ENCODE measurements around the gene OLIG1. TPM values are rescaled to one million over a fixed set of nuclear protein-coding genes. Genes with fewer than 3 reads are reported as not detected.

Gene OLIG1
- total RNA-seq, 1 donor = not detected

DNA sequence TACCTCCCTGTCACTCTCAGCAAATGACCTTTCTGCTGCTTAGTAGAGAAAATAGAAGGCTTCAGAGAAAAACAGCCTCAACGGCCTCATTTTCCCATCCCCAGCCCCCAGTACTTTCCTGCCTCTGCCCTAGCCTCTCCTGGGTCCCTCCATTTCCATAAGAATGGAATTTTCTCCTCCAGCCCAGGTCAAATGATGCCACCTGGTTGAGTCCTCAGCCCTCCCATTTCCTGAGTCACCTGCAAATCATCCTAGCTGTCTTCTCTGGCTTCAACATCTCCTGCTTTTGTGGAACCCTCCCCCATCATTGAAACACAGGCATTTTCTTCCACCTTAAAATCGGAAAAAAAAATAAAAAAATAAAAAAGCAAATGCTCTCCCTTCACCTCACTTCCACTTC, 35.1 kb downstream of the OLIG1 start:
- H3K4me1 ChIP-seq (ENCODE audit: insufficient read depth, low read length) = no peaks in the 10 kb centered on the region
- DNase-seq (ENCODE audit: insufficient read length, low spot score, missing footprints) = no peak
- H3K9me3 ChIP-seq (ENCODE audit: low read depth, low read length) = no peaks in the 10 kb centered on the region
- no peak overlapping the region for H2AFZ ChIP-seq (ENCODE audit: low read length)
- H3K4me3 ChIP-seq (ENCODE audit: insufficient read depth, low read length) = no peak overlapping the region
- H3K27me3 ChIP-seq (ENCODE audit: insufficient read depth, low read length) = peaks cover 53% of the 10 kb centered on the region
- TF ChIP-seq, protein P1, sequence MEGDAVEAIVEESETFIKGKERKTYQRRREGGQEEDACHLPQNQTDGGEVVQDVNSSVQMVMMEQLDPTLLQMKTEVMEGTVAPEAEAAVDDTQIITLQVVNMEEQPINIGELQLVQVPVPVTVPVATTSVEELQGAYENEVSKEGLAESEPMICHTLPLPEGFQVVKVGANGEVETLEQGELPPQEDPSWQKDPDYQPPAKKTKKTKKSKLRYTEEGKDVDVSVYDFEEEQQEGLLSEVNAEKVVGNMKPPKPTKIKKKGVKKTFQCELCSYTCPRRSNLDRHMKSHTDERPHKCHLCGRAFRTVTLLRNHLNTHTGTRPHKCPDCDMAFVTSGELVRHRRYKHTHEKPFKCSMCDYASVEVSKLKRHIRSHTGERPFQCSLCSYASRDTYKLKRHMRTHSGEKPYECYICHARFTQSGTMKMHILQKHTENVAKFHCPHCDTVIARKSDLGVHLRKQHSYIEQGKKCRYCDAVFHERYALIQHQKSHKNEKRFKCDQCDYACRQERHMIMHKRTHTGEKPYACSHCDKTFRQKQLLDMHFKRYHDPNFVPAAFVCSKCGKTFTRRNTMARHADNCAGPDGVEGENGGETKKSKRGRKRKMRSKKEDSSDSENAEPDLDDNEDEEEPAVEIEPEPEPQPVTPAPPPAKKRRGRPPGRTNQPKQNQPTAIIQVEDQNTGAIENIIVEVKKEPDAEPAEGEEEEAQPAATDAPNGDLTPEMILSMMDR (IDR thresholded peaks at IDR 0.05; ENCODE audit: extremely low read depth, low read depth, low read length) = no peak
- no peaks in the 10 kb centered on the region for H3K36me3 ChIP-seq (ENCODE audit: insufficient read depth, low read length)
- no peak overlapping the region for H3K27ac ChIP-seq (ENCODE audit: low read depth, low read length)
- no peaks in the 10 kb centered on the region for H4K20me1 ChIP-seq (ENCODE audit: insufficient read depth, low read length)
- no peak overlapping the region for H3K4me2 ChIP-seq (ENCODE audit: insufficient read depth, low read length)
- no peaks in the 10 kb centered on the region for H3K79me2 ChIP-seq (ENCODE audit: insufficient read depth, low read length)

DNA sequence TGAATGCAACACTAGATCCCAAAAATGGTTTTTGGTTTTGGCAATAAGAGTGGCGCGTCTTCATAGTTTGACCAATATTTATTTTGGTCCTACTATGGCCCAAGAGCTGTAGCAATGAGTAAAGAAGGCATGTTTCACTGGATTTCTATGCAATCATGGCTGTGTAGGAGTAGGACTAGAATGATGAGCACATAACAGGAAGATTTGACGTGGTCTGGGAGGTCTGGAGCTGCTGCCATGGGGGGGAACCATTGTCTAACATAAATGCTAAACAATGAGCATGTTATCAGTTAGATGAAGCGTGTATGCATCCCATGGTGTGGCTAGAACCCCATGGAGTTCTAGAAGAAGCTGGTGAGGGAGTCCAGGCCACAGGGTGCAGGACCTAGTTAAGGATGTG, 38.3 kb downstream of the OLIG1 start:
- Histone ChIP-seq H3K27me3 (ENCODE audit: insufficient read depth, low read length) (peaks cover 78% of the 10 kb centered on the region), H3K4me2 (ENCODE audit: insufficient read depth, low read length) (no peak overlapping the region), H2AFZ (ENCODE audit: low read length) (no peak overlapping the region), H4K20me1 (ENCODE audit: insufficient read depth, low read length) (no peaks in the 10 kb centered on the region), H3K36me3 (ENCODE audit: insufficient read depth, low read length) (no peaks in the 10 kb centered on the region), H3K9me3 (ENCODE audit: low read depth, low read length) (no peaks in the 10 kb centered on the region), H3K4me3 (ENCODE audit: insufficient read depth, low read length) (no peak overlapping the region), H3K27ac (ENCODE audit: low read depth, low read length) (no peak overlapping the region), H3K79me2 (ENCODE audit: insufficient read depth, low read length) (no peaks in the 10 kb centered on the region), H3K4me1 (ENCODE audit: insufficient read depth, low read length) (no peaks in the 10 kb centered on the region)
- TF ChIP-seq, protein P1 (IDR thresholded peaks at IDR 0.05; ENCODE audit: extremely low read depth, low read depth, low read length) = no peak
- peak; percentile 71 for DNase-seq (ENCODE audit: insufficient read length, low spot score, missing footprints)

DNA sequence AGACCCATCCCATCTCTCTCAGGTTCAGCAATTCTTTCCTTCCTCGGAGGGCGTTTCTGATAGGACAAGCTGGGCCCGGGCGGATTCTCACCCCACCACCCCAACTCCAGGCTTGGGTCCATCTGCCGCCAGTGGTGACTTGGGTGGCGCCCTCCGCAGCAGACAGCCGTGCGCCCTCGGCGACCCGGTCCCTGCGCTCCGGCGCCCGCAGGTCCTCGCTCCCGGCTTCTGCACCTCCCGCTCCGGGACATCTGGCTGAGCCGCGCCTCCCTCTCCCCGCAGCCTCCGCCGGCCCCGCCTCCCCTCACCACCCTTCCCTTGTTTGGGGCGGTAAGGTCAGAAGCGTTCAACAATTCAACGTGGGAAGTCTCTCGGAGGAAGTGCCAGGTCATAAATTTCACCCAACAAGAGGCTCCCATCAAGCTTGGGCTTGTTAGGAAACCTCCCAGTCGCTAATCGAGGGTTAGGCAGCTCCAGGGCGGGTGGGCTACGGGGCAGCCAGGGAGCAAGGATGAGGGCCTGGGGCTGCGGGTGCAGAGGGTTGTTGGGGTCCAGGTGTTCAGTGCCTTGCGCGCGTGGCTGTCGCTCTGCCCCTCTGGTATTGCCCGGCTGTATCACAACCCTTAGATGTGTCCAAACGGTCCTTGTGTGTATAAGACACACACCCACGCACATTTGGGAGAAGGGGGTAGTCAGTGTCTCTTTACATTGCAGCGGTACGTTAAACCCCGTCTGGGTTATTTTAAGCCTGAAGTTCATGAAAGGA, 39.8 kb downstream of the OLIG1 start:
- H3K36me3 ChIP-seq (ENCODE audit: insufficient read depth, low read length) = no peaks in the 10 kb centered on the region

DNA sequence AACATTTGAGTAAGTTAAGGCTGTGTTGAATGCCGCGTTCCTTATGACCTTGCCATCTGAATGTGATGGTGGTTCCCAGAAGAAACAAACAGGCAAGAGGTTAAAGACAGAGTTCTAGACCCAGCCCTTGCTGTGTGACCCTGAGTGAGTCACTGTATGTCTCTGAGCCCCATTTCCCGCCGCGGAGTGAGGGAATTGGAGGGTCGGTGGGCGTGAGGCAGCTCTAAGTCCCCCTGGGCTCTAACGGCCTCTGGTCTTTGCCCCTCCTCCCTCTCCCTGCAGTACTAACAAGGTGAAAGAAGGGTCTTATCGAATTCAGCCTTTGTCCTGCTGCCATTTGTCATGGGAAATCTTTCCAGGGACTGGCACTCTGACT, 40.4 kb downstream of the OLIG1 start:
- no peaks in the 10 kb centered on the region for H3K79me2 ChIP-seq (ENCODE audit: insufficient read depth, low read length)
- DNase-seq (ENCODE audit: insufficient read length, low spot score, missing footprints) = no peak
- no peaks in the 10 kb centered on the region for H3K9me3 ChIP-seq (ENCODE audit: low read depth, low read length)
- no peaks in the 10 kb centered on the region for H3K36me3 ChIP-seq (ENCODE audit: insufficient read depth, low read length)
- H2AFZ ChIP-seq (ENCODE audit: low read length) = no peak overlapping the region
- no peaks in the 10 kb centered on the region for H4K20me1 ChIP-seq (ENCODE audit: insufficient read depth, low read length)
- TF ChIP-seq, protein P1 (IDR thresholded peaks at IDR 0.05; ENCODE audit: extremely low read depth, low read depth, low read length) = no peak
- H3K4me1 ChIP-seq (ENCODE audit: insufficient read depth, low read length) = no peaks in the 10 kb centered on the region
- H3K27me3 ChIP-seq (ENCODE audit: insufficient read depth, low read length) = peaks cover 83% of the 10 kb centered on the region
- H3K27ac ChIP-seq (ENCODE audit: low read depth, low read length) = no peak overlapping the region
- H3K4me2 ChIP-seq (ENCODE audit: insufficient read depth, low read length) = no peak overlapping the region
- no peak overlapping the region for H3K4me3 ChIP-seq (ENCODE audit: insufficient read depth, low read length)

More for the DNA sequence above, 39.8 kb downstream of the OLIG1 start:
- DNase-seq (ENCODE audit: insufficient read length, low spot score, missing footprints) = peak; percentile 62
- no peak overlapping the region for H3K4me3 ChIP-seq (ENCODE audit: insufficient read depth, low read length)
- H2AFZ ChIP-seq (ENCODE audit: low read length) = no peak overlapping the region
- peaks cover 83% of the 10 kb centered on the region for H3K27me3 ChIP-seq (ENCODE audit: insufficient read depth, low read length)
- no peak overlapping the region for H3K27ac ChIP-seq (ENCODE audit: low read depth, low read length)
- TF ChIP-seq, protein P1 (IDR thresholded peaks at IDR 0.05; ENCODE audit: extremely low read depth, low read depth, low read length) = no peak
- H3K9me3 ChIP-seq (ENCODE audit: low read depth, low read length) = no peaks in the 10 kb centered on the region
- H3K79me2 ChIP-seq (ENCODE audit: insufficient read depth, low read length) = no peaks in the 10 kb centered on the region
- no peaks in the 10 kb centered on the region for H3K4me1 ChIP-seq (ENCODE audit: insufficient read depth, low read length)
- H3K4me2 ChIP-seq (ENCODE audit: insufficient read depth, low read length) = no peak overlapping the region
- H4K20me1 ChIP-seq (ENCODE audit: insufficient read depth, low read length) = no peaks in the 10 kb centered on the region

Data from osteoblast (primary cell).